ENCODE data around the gene KCNAB2.

KCNAB2 gene

GRCh38 chr1:6107409-6108356 is 62.0 kb downstream of the KCNAB2 start:
- no peak for DNase-seq (ENCODE audit: low read depth)
- no peak for TF ChIP-seq CTCF (IDR thresholded peaks at IDR 0.05; ENCODE audit: insufficient read depth, low read depth, low read length, missing control alignments)
- no peak overlapping the region for H3K4me3 ChIP-seq (ENCODE audit: low read depth, low read length)

- no peak for TF ChIP-seq CTCF (IDR thresholded peaks at IDR 0.05; ENCODE audit: insufficient read depth, low read depth, low read length, missing control alignments)
- H3K4me3 ChIP-seq (ENCODE audit: low read depth, low read length): no peak overlapping the region
- no peak for DNase-seq (ENCODE audit: low read depth)
Measured at GRCh38 chr1:6108476-6108875, 62.8 kb downstream of the KCNAB2 start.

- peak; percentile 69 for TF ChIP-seq CTCF (IDR thresholded peaks at IDR 0.05; ENCODE audit: insufficient read depth, low read depth, low read length, missing control alignments)
- no peak overlapping the region for H3K4me3 ChIP-seq (ENCODE audit: low read depth, low read length)
- peak; percentile 67 for DNase-seq (ENCODE audit: low read depth)
Measured at GRCh38 chr1:6108937-6109614, 63.4 kb downstream of the KCNAB2 start.

- no peak for DNase-seq (ENCODE audit: low read depth)
- TF ChIP-seq CTCF (IDR thresholded peaks at IDR 0.05; ENCODE audit: insufficient read depth, low read depth, low read length, missing control alignments): no peak
- no peak overlapping the region for H3K4me3 ChIP-seq (ENCODE audit: low read depth, low read length)
Measured at GRCh38 chr1:6109688-6110087, 64.0 kb downstream of the KCNAB2 start.

- no peak for TF ChIP-seq CTCF (IDR thresholded peaks at IDR 0.05; ENCODE audit: insufficient read depth, low read depth, low read length, missing control alignments)
- no peak for DNase-seq (ENCODE audit: low read depth)
- no peak overlapping the region for H3K4me3 ChIP-seq (ENCODE audit: low read depth, low read length)
Measured at GRCh38 chr1:6110326-6110725, 64.6 kb downstream of the KCNAB2 start.

GRCh38 chr1:6111571-6111970 is 65.9 kb downstream of the KCNAB2 start:
- H3K4me3 ChIP-seq (ENCODE audit: low read depth, low read length): no peak overlapping the region
- DNase-seq (ENCODE audit: low read depth): no peak
- no peak for TF ChIP-seq CTCF (IDR thresholded peaks at IDR 0.05; ENCODE audit: insufficient read depth, low read depth, low read length, missing control alignments)
